ENCODE results near the gene CDK11A.
"Not testable (repeated sequence)": the region's sequence is repeated elsewhere in the genome, so short reads cannot be mapped to it uniquely, and the experiment has no call there.

The CDK11A gene

DNA sequence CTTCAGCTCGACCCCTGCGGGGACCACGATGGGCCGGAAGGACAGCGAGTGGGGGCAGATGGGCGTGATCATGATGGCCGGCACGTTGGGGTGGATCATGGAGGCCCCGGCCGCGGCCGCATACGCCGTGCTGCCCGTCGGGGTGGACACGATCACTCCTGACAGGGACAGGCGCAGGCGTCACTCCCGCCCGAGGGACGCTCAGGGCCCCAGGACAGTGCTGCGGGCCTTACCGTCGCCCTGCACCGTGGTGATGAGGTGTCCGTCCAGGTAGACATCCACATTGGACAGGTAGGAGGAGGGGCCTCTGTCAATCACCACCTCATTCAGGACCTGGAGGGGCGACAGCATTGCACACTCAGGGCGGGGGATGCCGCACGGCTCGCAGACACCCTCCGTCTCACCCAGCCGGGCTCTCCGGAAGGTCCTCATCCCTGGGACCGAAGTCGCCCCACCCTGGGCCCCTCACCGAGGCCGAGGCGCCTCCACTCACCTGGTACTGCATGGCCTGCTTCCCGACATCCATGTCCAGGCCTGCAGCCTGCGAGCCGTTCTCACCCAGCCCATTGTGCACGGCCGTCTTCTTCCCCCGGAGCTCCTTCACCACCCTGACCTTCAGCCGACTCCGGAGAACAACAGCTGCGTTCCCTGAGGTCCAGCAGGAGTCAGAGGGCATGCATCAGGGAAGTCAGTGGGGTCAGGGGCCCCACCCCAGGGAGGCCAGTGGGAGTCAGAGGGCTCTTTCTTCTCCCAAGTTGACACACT lies 30.1 kb upstream of the CDK11A start:
- DNase-seq = no peak

- no peak for DNase-seq
Measured at GRCh38 chr1:1753607-1754005, 29.4 kb upstream of the CDK11A start.

DNA sequence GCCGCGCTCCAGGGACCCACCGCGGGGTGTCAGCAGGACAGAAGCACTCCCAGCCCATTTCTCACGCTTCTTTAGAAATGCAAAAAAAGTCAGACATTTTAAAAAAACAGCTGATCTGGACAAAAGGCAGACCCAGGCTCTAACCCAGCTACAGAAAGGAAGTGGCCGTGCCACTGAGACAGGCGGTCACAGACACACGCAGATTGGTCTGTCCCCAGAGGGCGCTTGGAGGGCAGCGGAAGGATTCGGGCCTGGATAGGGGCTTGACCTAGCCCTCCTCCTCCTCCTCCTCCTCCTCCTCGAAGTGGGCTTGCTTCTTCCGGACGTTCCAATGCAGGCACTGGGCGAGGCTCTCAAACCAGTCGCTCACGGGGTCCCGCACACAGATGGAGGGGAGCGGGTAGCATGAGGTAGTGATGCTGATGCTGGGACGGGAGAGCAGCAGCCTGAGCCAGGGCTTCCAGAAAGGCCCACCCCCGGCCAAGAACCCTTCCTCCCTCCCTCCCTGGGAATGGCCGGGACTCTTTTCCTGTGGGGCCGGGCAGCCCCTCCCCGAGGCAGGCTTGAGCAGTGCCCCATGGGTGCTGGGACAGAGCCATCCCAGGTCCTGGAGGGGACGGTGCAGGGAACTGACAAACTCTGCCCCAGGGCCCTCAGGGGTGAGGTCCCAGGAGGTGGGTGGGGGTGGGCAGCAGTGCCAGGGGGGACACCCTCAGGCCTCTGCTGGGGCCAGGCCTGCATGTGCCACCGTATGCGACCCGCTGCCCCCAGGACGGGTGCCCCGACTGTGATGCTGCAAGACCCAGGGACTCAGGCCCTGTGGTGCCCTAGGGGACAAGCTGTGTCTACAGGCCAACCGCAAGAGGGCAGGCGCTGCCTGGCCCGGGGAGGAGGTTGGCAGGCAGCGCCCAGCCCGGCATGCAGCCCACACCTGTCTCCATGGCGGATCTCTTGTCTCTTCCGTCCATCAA lies 28.8 kb upstream of the CDK11A start:
- no peak for DNase-seq

DNA sequence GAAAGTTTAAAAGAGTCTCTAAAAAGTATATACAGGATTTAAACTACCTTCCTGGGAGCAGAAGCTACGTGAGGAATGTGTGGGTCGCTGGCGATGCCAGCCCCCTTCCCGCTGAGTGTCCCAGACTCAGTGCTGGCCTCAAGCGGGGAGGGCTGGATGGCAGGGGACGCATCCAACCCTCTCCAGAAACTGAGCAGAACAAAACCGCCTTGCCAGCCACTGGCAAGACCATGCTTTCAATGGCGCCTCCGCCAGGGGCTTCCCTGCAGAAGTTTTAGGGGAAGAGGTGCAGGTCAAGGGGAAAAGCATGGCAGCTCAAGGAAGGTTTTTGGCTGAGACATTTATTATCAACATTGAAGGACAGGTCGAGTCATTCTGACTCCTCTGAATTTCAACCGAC lies 28.0 kb upstream of the CDK11A start:
- no peak for DNase-seq

DNA sequence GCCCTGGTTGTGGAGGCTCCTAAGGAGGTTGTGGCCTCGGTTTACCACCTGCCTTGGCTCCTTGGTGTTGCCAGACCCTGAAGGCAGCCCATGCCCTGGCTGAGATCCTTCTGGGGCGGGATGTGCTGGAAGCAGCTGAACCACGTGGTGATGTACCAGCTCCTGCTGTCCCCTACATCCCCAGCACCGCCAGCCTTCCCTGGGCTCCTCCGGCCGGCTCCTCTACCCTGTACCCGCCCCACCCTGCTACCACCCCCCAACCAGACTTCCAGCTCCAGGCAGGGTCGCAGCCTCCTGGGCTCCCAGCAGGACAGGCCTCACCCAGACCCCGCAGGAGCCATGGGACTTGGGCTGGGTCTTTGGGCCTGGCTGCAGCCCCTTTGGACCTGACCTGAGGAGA lies 25.8 kb upstream of the CDK11A start:
- DNase-seq = not testable (repeated sequence)

GRCh38 chr1:1748686-1749321 lies 24.6 kb upstream of the CDK11A start:
- no peak for DNase-seq

GRCh38 chr1:1746566-1746909 lies 22.4 kb upstream of the CDK11A start:
- DNase-seq = not testable (repeated sequence)

DNA sequence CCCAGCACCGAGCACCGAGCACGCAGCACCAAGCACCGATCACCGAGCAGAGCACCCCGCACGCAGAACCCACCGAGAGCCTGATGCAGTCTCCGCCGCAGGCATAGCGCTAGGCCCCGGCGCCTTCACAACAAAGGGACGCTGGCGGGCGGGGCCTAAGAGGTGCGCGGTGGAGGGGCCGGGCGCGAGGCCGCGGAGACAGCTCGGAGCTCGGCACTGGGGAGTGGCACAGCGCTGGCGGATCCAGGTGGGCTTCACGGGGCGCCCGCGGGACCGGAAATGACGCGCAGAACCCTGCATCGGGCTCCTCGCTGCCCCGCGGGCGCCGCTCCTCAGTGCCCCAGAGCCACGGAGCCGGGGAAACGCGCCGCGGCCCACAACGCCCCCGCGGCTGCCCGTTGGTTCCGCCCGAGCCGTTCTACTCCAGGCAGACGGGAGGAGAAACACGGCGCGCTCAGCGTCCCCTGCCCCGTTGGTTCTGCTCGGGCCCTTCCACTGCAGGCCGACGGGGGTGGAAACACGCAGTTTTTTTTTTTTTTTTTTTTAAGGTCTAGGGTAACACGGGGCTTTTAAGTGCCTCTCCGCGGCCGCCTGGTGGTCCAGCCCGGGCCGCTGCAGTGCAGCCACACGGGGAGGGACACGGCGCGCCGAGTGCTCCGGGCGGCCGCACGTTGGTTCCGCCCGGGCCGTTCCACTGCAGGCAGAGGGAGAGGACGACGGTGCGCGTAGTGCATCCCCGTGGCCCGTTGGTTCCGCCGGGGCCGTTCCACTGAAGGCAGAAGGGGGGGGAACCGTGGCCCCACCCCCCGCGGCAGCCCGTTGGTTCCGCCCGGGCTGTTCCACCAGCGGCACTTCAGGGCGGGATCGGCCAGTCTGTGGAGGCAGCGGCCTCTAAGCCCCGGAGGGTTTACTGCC lies 21.8 kb upstream of the CDK11A start:
- DNase-seq = peak; percentile 94

DNA sequence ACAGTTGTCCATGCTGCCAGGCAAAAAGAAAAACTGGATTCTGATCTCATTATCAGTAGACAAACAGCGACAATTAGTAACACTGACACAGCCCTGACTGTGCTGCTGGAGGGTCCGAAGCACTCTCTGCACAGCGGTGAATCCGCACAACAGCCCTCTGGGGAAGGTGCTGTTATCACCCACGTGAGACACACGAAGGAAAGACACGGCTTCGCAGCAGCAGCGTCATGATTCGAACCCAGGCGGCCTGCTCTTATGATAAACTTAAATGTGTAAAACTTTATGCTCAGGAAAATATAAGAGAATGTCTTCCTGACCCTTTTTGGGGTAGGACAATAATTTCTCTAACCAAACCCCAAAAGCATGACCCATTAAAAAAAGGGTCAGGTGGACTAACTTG lies 18.4 kb upstream of the CDK11A start:
- not testable (repeated sequence) for DNase-seq

DNA sequence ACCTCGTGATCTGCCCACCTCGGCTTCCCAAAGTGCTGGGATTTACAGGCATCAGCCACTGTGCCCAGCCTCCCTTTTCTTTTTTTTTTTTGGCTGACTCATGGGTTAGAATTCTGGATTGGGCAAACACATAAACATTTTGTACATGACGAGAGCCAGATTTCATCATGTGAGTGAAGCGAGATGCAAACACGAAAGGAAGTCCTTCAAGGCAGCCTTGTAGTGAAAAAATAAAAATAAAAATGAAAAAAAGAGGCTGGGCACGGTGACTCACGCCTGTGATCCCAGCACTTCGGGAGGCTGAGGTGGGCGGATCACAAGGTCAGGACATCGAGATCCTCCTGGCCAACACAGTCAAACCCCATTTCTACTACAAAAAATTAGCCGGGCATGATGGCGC lies 16.9 kb upstream of the CDK11A start:
- DNase-seq = not testable (repeated sequence)

- DNase-seq = not testable (repeated sequence)
Measured at GRCh38 chr1:1738799-1739337, 14.7 kb upstream of the CDK11A start.

GRCh38 chr1:1737675-1738590 lies 13.8 kb upstream of the CDK11A start:
- DNase-seq = not testable (repeated sequence)

DNA sequence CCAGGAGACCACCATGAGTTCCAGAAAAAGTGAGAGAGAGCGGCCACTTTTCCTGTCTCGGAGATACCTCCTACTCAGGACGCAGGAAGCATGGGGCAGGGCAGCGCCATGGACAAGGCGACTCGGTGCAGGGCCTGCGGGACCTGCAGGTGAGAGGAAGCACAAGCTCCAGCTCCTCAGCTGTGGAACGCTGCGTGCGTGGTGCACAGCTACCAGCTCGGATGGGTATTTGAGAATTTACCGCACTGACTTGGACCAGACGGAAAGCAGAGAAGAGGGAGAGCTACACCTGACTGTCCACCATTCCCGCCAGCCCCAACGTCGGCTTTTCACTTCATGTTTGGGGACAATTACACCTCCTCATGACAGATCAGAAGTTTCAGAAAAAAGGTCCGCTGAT lies 8.2 kb upstream of the CDK11A start:
- DNase-seq = no peak

DNA sequence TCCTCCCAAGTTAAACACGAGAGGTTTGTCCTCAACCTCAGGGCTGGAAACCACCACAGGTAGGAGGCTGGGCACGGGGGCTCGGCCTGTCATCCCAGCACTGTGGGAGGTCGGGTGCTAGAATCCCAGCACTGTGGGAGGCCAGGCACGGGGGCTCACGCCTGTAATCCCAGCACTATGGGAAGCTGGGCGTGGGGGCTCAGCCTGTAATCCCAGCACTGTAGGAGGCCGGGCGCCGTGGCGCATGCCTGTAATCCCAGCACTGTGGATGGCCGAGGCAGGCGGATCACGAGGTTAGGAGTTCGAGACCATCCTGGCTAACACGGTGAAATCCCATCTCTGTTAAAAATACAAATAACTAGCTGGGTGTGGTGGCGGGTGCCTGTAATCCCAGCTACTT lies 6.7 kb upstream of the CDK11A start:
- no peak for DNase-seq

GRCh38 chr1:1730230-1730629 lies 6.1 kb upstream of the CDK11A start:
- DNase-seq = not testable (repeated sequence)

- not testable (repeated sequence) for DNase-seq
Measured at GRCh38 chr1:1729116-1729816, 5.1 kb upstream of the CDK11A start.

GRCh38 chr1:1728308-1729005 lies 4.3 kb upstream of the CDK11A start:
- not testable (repeated sequence) for DNase-seq

DNA sequence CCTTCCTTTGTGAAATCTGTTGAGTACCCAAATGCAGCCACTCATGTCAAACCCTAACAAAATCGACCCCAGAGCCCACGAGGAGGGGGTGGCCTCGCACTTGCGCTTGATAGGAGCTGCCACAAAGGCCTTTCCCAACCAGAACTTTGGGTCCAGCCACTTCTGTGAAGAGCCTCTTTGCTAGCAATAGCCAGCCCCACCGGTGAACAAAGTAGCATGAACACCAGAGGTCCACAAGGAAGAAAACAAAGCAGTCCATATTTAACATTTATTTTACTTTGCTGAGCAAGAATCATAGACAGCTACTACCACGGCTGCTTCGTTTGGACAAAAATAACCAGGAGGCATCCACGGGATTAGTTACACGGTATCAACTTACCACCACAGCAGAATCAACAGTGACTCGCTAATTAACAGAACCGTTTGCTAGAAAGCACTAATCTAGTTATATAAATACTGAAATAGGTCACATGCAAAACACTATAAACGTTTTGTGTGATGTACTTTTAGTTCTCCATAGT lies 3.0 kb upstream of the CDK11A start:
- not testable (repeated sequence) for DNase-seq

GRCh38 chr1:1726088-1726487 lies 1.9 kb upstream of the CDK11A start:
- not testable (repeated sequence) for DNase-seq

All from activated CD4-positive, alpha-beta T cell treated with anti-CD3 and anti-CD28 coated beads, Interleukin-2, amount 50 U/mL, for 48 hours (primary cell).